NCI-H748 (cell line): Measurements from ENCODE around the gene UBE2O.

Experiments used
- DNase-seq: peaks from one replicate; lab custom pipeline; 2025; ENCODE audit not compliant: unreplicated experiment; lab: John Stamatoyannopoulos, UW

The UBE2O gene

GRCh38 chr17:76485569-76485968, 32.6 kb upstream of the UBE2O start:
- DNase-seq, result peak; percentile 57

- DNase-seq, result no peak
These were observed 31.3 kb upstream of the UBE2O start for GRCh38 chr17:76484228-76484725.

GRCh38 chr17:76481071-76481655, 28.2 kb upstream of the UBE2O start:
- DNase-seq, result no peak

GRCh38 chr17:76480632-76481031, 27.7 kb upstream of the UBE2O start:
- DNase-seq, result no peak

- DNase-seq, result no peak
These were observed 26.6 kb upstream of the UBE2O start for GRCh38 chr17:76479515-76480060.

GRCh38 chr17:76478730-76479514, 26.0 kb upstream of the UBE2O start:
- no peak for DNase-seq

- DNase-seq, result no peak
These were observed 25.1 kb upstream of the UBE2O start for GRCh38 chr17:76478097-76478496.

GRCh38 chr17:76477576-76477975, 24.6 kb upstream of the UBE2O start:
- DNase-seq, result no peak

- DNase-seq, result no peak
These were observed 23.8 kb upstream of the UBE2O start for GRCh38 chr17:76476736-76477135.

GRCh38 chr17:76475302-76475701, 22.4 kb upstream of the UBE2O start:
- no peak for DNase-seq

GRCh38 chr17:76474894-76475293, 21.9 kb upstream of the UBE2O start:
- DNase-seq, result no peak

- no peak for DNase-seq
These were observed 21.3 kb upstream of the UBE2O start for GRCh38 chr17:76474238-76474637.

GRCh38 chr17:76473541-76473985, 20.6 kb upstream of the UBE2O start:
- DNase-seq, result no peak

GRCh38 chr17:76472726-76473125, 19.8 kb upstream of the UBE2O start:
- no peak for DNase-seq

GRCh38 chr17:76472258-76472645, 19.3 kb upstream of the UBE2O start:
- no peak for DNase-seq

- no peak for DNase-seq
These were observed 18.7 kb upstream of the UBE2O start for GRCh38 chr17:76471498-76472257.

GRCh38 chr17:76469991-76470739, 17.2 kb upstream of the UBE2O start:
- DNase-seq, result no peak

- DNase-seq, result no peak
These were observed 16.4 kb upstream of the UBE2O start for GRCh38 chr17:76469076-76469990.

- no peak for DNase-seq
These were observed 15.7 kb upstream of the UBE2O start for GRCh38 chr17:76468634-76469010.
